ENCODE results near the gene ITPR2. TPM values are rescaled to one million over a fixed set of nuclear protein-coding genes. Genes with fewer than 3 reads are reported as not detected.

ITPR2 gene
- total and polyA plus RNA-seq, 2 of the 8 experiments (the other 6 are each of a cell fraction or from before 2014, with no cell fraction given) = 4.1 to 48.3 TPM

- H3K4me3 ChIP-seq (ENCODE audit: extremely low read depth in 1 of 4, insufficient read depth in 2 of 4, low read depth in 3 of 4, low read length in 4 of 4) = no peak overlapping the region
- 0 out of 2 replicates have a peak, but pooled peaks cover 4% of the 10 kb centered on the region for H3K79me1 ChIP-seq (ENCODE audit: low read depth, low read length)
- H3K23me2 ChIP-seq (ENCODE audit: low read depth, low read length) = no peaks in the 10 kb centered on the region
- H4K20me1 ChIP-seq (replicated peaks in 1 of 2; ENCODE audit: control insufficient read depth in 1 of 2, insufficient read depth in 2 of 2, low read length in 2 of 2) = no peaks in the 10 kb centered on the region
- FAIRE-seq (no peak), DNase-seq (ENCODE audit: low read depth in 1 of 2, low spot score in 2 of 2) (no peak)
- no peak overlapping the region for H3K23ac ChIP-seq (ENCODE audit: insufficient read length)
- H3K27me3 ChIP-seq (replicated peaks in 1 of 4; ENCODE audit: control insufficient read depth in 3 of 4, extremely low read depth in 1 of 4, insufficient read depth in 3 of 4, low read length in 3 of 4) = no peaks in the 10 kb centered on the region
- peaks cover 3 to 14% of the 10 kb centered on the region in 2 experiments; a peak in 2 of 4 replicates for H3K9me3 ChIP-seq (ENCODE audit: insufficient read depth in 2 of 2, low read depth in 1 of 2, low read length in 1 of 2)
- H3K4me2 ChIP-seq (ENCODE audit: insufficient read depth in 1 of 2, low read depth in 2 of 2, low read length in 2 of 2) = no peak overlapping the region
- H3K79me2 ChIP-seq (ENCODE audit: control insufficient read depth in 1 of 2, insufficient read depth in 2 of 2, low read length in 2 of 2) = no peaks in the 10 kb centered on the region
- no peak overlapping the region for H2BK120ac ChIP-seq (replicated peaks; ENCODE audit: low read depth, low read length)
- no peak overlapping the region for H4K8ac ChIP-seq (ENCODE audit: extremely low read depth, insufficient read depth, low read length)
- H3K9ac ChIP-seq (replicated peaks in 1 of 4; ENCODE audit: extremely low read depth in 1 of 4, low read depth in 3 of 4, low read length in 3 of 4) = no peak overlapping the region
- no peak overlapping the region for H3K56ac ChIP-seq (replicated peaks; ENCODE audit: insufficient read length, low read depth, low read length)
- H4K91ac ChIP-seq (replicated peaks; ENCODE audit: insufficient read length, low read length) = no peak overlapping the region
- H3K4me1 ChIP-seq (replicated peaks in 1 of 4; ENCODE audit: control insufficient read depth in 3 of 4, insufficient read depth in 4 of 4, low read length in 3 of 4) = peaks cover 0 to 10% (median 3%) of the 10 kb centered on the region in 4 experiments; a peak in 4 of 7 replicates
- ChIA-PET POLR2A (ENCODE audit: partially characterized antibody) (no interaction called here), CTCF (ENCODE audit: partially characterized antibody) (no interaction called here)
- H2AK5ac ChIP-seq (ENCODE audit: low read depth, low read length) = no peak overlapping the region
- H3K14ac ChIP-seq (ENCODE audit: insufficient read length) = no peak overlapping the region
- no peak overlapping the region for H3K18ac ChIP-seq (ENCODE audit: extremely low read depth, low read length)
- H2BK15ac ChIP-seq (ENCODE audit: low read length) = no peak overlapping the region
- no peak overlapping the region for H2AFZ ChIP-seq (ENCODE audit: low read length)
- no peak overlapping the region for H3K27ac ChIP-seq (ENCODE audit: low read depth, low read length)
- no peak overlapping the region for H2BK12ac ChIP-seq (ENCODE audit: low read depth, low read length)
- no peak overlapping the region for H3K4ac ChIP-seq (replicated peaks; ENCODE audit: insufficient read length, low read depth, low read length)
- no peak overlapping the region for H4K5ac ChIP-seq (ENCODE audit: insufficient read length, low read depth, low read length)
- 93% methylated on average over 7 of the region's 7 CpGs; no CpG with 5 or more reads in 1 of the 2 experiments for WGBS, 2 experiments (ENCODE audit: extremely low coverage in 1 of 2, insufficient coverage in 1 of 2, insufficient read length in 1 of 2, insufficient replicate concordance in 2 of 2, low coverage in 1 of 2, low lambda C conversion rate in 2 of 2, missing lambda C conversion rate in 1 of 2)
- no peaks in the 10 kb centered on the region; a peak in 2 of 8 replicates for H3K36me3 ChIP-seq (ENCODE audit: control insufficient read depth in 2 of 4, insufficient read depth in 4 of 4, low read length in 3 of 4)
- no peak overlapping the region for H2BK20ac ChIP-seq (ENCODE audit: low read length)
- H2BK5ac ChIP-seq (ENCODE audit: low read depth, low read length) = no peak overlapping the region
- no peak for TF ChIP-seq TBP (IDR thresholded peaks at IDR 0.05; ENCODE audit: low read depth, low read length)
- no peak for TF ChIP-seq GTF2F1 (IDR thresholded peaks at IDR 0.05; ENCODE audit: borderline replicate concordance, low read depth, low read length)
- no peak for TF ChIP-seq SP1 (IDR thresholded peaks at IDR 0.05; ENCODE audit: low read depth, low read length)
- TF ChIP-seq RNF2 (IDR thresholded peaks at IDR 0.05; ENCODE audit: borderline replicate concordance, low read depth, low read length, missing control alignments, poor library complexity, severe bottlenecking) = no peak
- TF ChIP-seq CTBP2 (IDR thresholded peaks at IDR 0.05; ENCODE audit: borderline replicate concordance, insufficient read depth, insufficient read length, low read length) = no peak
- TF ChIP-seq CBX8 (IDR thresholded peaks at IDR 0.05; ENCODE audit: borderline replicate concordance, low read depth, low read length) = no peak
- TF ChIP-seq JUN (IDR thresholded peaks at IDR 0.05; ENCODE audit: low read depth, low read length) = no peak
- no peak for TF ChIP-seq SIRT6 (IDR thresholded peaks at IDR 0.05; ENCODE audit: low read length)
- no peak for TF ChIP-seq E2F6 (IDR thresholded peaks at IDR 0.05)
- TF ChIP-seq SP4 (IDR thresholded peaks at IDR 0.05; ENCODE audit: low read length) = no peak
- TF ChIP-seq USF2 (IDR thresholded peaks at IDR 0.05; ENCODE audit: low read length) = no peak
These were observed 82.3 kb downstream of the ITPR2 start for GRCh38 chr12:26750531-26751175.
